Right cardiac atrium (tissue), 5 donors: Measurements from ENCODE around the gene TMEM82. TPM values are rescaled to one million over a fixed set of nuclear protein-coding genes. Genes with fewer than 3 reads are reported as not detected.

ENCODE experiments used
- ATAC-seq, 2 donors: fragments of 200-7000 bp; cut with Tn5 transposase; one replicate each; pipeline versions ENCODE4 v1.8.0 to v1.9.1; 2020; ENCODE audit warnings: moderate library complexity in 2 of 2, mild to moderate bottlenecking in 1 of 2
- DNase-seq, 3 donors: peaks; one replicate each; pipeline ENCODE4 v3.0.0-alpha.2; 2020
- H3K27ac ChIP-seq: one replicate; pipeline ENCODE4 v1.5.1; 2013; ENCODE audit warnings: mild to moderate bottlenecking, low read length, control low read depth, moderate library complexity
- H3K27me3 ChIP-seq: one replicate; pipeline ENCODE4 v1.6.1; 2013; ENCODE audit not compliant: control insufficient read depth, insufficient read depth
- H3K4me1 ChIP-seq: one replicate; pipeline ENCODE4 v1.6.1; 2013; ENCODE audit warnings: low read length; ENCODE audit not compliant: control insufficient read depth, insufficient read depth
- H3K4me3 ChIP-seq: one replicate; pipeline ENCODE4 v1.5.1; 2013; ENCODE audit warnings: low read length, control low read depth
- H3K9me3 ChIP-seq: one replicate; pipeline ENCODE4 v1.6.1; 2013; ENCODE audit warnings: low read length; ENCODE audit not compliant: control insufficient read depth
- WGBS: extraction: QIAGEN DNeasy Blood & Tissue Kit; methylation state at CpG from one replicate; pipeline ENCODE4 v1.1.7; 2013; 5-methylcytosine and 5-hydroxymethylcytosine counted together
- intact Hi-C, 4 donors: fragments of 100-400 bp; cut with DNase I; formaldehyde crosslinking; loops; one replicate each; pipeline versions ENCODE4 v1.11.0 to v1.14.0; 2022 to 2023
- polyA plus RNA-seq: library from polyadenylated mRNA; stranded (reverse); fragments of 200-250 nt; gene quantifications from one replicate; pipeline ENCODE4 v1.2.3, GENCODE V29; 2013
- total RNA-seq, 4 donors: library from RNA; stranded (reverse); fragmentation: NEBNext Ultra II Directional; extraction: Animal tissue kit (Norgen Biotek cat#: 25700); gene quantifications; one replicate each; pipeline ENCODE4 v1.2.1, GENCODE V29; 2021
- donor health status: healthy with polysubstance abuse.
- donor health status: DM: no; HTN: yes; CAD: no.
- donor health status: DM: no; HTN: no; CAD: no.
- donor health status: DM: no; HTN: yes; CAD: no; lungs with severe emphysema.
- donor health status: DM: yes; HTN: yes; CAD: no.

Gene TMEM82
- total and polyA plus RNA-seq, 5 donors = not detected

DNA sequence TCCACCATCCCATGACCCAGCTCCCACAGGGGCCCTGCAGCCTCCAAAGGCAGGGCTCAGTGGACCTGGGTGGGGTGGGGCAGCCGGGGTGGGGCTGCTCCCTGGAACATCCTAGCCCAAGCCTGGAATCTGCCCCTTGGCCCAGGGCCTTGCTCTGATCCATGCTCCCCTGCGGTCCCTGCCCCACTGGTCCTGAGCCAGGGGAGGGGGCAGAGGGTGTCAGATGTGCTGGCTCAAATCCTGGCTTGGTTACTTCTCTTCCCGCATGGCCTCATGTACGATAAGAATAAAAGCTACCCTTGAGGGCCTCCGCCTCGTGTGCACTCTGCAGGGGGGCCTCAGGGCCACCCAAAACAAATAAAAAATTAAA is 5.4 kb upstream of the TMEM82 start:
- intact Hi-C loops = loop anchor here in 1 of 4 donors (10.0 kb wide), 1 partner anchor 132 kb away; no protein-coding TSS in a partner anchor
- no peak overlapping the region for H3K27ac ChIP-seq
- ATAC-seq = peak in 1 of 2 donors; percentile 4

DNA sequence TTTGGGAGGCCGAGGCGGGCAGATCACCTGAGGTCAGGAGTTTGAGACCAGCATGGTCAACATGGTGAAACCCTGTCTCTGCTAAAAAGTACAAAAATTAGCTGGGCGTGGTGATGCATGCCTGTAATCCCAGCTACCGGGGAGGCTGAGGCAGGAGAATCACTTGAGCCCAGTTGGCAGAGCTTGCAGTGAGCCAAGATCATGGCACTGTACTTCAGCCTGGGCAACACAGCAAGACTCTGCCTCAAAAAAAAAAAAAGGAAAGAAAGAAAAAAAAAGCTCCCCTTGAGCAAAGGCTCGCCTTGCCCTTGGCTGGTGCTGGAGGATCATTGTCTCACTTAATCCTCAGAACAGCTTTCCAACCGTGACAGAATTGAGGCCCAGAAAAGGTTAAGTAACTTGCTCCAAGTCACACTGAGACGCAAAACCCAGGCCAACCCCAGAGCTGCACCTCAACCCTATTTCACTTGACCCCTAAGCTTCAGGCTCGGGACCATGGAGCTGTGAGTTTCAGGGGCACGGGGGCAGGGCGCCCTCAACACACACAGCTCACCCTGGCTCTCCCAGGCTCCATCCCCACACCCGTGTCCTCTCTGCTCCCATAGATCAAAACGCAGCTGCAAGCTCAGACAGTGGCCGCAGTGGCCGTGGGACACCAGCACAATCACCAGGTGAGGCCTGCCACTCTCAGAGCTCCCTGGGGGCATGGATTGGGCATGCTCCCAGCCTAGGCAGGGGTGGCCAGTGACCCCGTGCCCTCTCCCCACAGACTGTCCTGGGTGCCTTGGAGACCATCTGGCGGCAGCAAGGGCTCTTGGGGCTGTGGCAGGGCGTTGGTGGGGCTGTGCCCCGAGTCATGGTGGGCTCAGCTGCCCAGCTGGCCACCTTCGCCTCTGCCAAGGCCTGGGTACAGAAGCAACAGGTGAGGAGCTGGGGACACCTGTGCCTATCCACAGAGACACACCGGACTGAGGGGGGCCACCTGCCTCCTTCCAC is 4.7 kb upstream of the TMEM82 start:
- intact Hi-C loops = loop anchor here in 1 of 4 donors (10.0 kb wide), 1 partner anchor 133 kb away; no protein-coding TSS in a partner anchor
- no peak overlapping the region for H3K4me3 ChIP-seq
- ATAC-seq (no peak), DNase-seq (peak in 1 of 3 donors; percentile 54)
- H3K27me3 ChIP-seq = no peaks in the 10 kb centered on the region
- H3K4me1 ChIP-seq = peaks cover 4% of the 10 kb centered on the region
- WGBS = 84% methylated on average over 20 of the region's 20 CpGs
- H3K9me3 ChIP-seq = no peaks in the 10 kb centered on the region
- no peak overlapping the region for H3K27ac ChIP-seq

More for the DNA sequence above, 5.4 kb upstream of the TMEM82 start:
- Histone ChIP-seq H3K4me3 (no peak overlapping the region), H3K4me1 (peaks cover 4% of the 10 kb centered on the region), H3K9me3 (no peaks in the 10 kb centered on the region), H3K27me3 (no peaks in the 10 kb centered on the region)
- peak in 1 of 3 donors; percentile 63 for DNase-seq
- 41% methylated on average over 6 of the region's 6 CpGs for whole genome bisulfite sequencing

DNA sequence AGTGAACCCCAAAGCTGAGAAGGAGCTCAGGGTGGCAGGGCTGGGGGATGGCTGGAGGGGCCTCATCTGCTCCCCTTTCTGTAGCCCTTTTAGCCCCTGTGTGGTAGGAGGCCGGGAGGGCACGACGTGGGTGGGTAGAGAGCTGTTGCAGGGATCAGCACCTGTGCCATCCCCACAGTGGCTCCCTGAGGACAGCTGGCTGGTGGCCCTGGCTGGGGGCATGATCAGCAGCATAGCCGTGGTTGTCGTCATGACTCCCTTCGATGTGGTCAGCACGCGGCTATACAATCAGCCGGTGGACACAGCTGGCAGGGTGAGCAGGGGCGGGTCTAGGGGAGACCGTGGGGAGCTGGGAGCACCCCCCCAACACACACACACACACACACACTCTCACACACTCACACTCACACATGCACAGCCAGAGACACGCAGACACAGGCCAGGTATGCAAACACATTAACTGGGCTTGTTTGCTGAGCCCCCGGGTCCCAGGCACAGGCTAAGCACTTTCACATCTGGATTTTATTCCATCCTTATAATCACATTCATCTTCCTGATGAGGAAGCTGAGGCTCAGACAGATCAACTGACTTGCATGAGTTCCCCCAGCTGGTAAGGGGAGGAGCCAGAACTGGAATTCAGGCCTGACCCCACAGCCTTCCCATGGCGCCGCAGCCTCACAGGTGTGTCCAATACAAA is 3.7 kb upstream of the TMEM82 start:
- no peak for ATAC-seq

DNA sequence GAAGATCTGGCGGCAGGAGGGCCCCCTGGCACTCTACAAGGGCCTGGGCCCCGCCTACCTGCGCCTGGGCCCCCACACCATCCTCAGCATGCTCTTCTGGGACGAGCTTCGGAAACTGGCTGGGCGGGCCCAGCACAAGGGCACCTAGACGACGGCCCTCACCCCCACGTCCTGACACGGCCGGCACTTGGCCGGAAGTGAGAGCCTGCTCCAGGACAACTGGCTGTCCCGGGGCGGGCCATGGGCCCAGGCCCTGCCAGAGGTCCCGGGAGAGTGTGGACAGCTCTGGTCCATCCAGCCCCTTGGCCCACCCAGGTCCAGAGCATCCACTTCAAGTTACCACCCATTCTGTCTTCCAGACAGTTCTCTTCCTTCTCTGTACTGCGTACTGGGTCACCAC is 3.0 kb upstream of the TMEM82 start:
- DNase-seq (no peak), ATAC-seq (no peak)
- Histone ChIP-seq H3K27me3 (no peaks in the 10 kb centered on the region), H3K4me3 (no peak overlapping the region), H3K27ac (no peak overlapping the region), H3K9me3 (no peaks in the 10 kb centered on the region), H3K4me1 (peaks cover 4% of the 10 kb centered on the region)
- intact Hi-C loops = loop anchor here in 1 of 4 donors (10.0 kb wide), 1 partner anchor 134 kb away; no protein-coding TSS in a partner anchor
- 75% methylated on average over 16 of the region's 16 CpGs for WGBS

More for the DNA sequence above, 3.7 kb upstream of the TMEM82 start:
- no peak overlapping the region for H3K27ac ChIP-seq
- H3K4me3 ChIP-seq = no peak overlapping the region
- 88% methylated on average over 15 of the region's 15 CpGs for WGBS
- peaks cover 4% of the 10 kb centered on the region for H3K4me1 ChIP-seq
- H3K9me3 ChIP-seq = no peaks in the 10 kb centered on the region
- no peaks in the 10 kb centered on the region for H3K27me3 ChIP-seq
- peak in 1 of 3 donors; percentile 60 for DNase-seq
- intact Hi-C loops = loop anchor here in 1 of 4 donors (10.0 kb wide), 1 partner anchor 134 kb away; no protein-coding TSS in a partner anchor

DNA sequence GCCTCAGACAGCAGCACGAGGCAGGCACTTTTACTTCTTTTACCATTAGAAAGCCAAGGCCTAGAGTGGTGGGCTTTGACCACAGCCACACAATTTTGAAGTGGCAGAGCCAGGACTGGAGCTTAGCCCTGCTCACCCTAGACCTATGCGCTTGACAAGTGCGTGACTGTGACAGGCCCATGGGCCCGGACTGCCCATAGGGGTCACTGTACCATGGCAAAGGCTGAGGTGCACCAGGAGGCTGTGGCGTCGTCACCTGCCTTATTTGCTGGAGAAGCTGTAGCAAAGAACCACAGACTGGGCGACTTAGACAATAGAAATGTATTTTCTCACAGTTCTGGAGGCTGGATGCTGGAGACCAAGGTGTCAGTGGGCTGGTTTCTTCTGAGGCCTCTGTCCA is 2.6 kb upstream of the TMEM82 start:
- ATAC-seq (no peak), DNase-seq (no peak)
- 87% methylated on average over 7 of the region's 7 CpGs for WGBS
- no peak overlapping the region for H3K27ac ChIP-seq
- no peak overlapping the region for H3K4me3 ChIP-seq
- intact Hi-C loops = loop anchor here (5.0 to 10.0 kb wide), 3 partner anchors 135 to 145 kb away; no protein-coding TSS in a partner anchor
- no peaks in the 10 kb centered on the region for H3K9me3 ChIP-seq
- H3K4me1 ChIP-seq = peaks cover 4% of the 10 kb centered on the region
- H3K27me3 ChIP-seq = no peaks in the 10 kb centered on the region

DNA sequence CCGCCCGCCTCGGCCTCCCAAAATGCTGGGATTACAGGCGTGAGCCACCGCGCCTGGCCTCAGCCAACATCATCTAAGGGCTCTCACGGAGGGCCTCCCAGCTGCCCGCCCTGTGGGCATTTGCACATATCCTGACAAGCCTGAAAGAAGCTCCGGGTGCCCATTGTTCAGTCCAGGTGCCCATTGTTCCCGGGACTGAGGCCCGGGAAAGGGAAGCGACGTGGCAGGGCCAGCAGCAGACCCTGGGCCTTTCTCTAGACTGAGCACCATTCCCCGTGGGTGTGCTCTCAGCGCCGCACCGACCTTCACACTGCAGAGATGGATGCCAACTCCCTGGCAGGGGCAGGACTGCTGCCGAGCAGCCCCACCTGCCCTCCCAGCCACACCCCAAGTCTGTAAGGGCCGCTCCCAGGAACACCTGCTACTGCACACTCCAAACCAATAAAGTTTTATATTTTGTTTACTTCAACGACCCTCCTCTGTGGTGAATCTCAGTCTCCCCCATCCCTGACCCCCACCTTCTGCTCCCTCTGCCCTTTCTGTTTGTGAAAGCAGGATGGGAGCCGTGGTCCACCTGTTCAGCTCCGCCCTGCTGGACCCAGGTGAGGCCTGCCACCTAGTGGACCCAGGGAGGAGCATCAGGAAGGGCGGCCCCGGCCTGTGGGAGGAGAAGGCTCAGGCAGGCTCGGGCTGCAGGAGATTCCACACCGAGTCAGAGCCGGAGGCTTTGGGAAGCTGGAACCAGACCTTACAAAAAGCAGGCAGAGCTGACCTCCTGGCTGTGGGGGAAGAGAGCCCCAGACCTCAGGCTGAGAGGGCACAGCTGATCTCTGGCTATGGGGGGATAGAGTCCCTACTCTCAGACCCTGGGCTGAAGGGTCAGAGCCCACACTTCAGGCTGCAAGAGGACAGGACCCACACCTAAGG is 1.1 kb upstream of the TMEM82 start:
- intact Hi-C loops = loop anchor here in 3 of 4 donors (5.0 to 10.0 kb wide), 2 partner anchors 144 to 146 kb away; no protein-coding TSS in a partner anchor
- Histone ChIP-seq H3K4me1 (no peaks in the 10 kb centered on the region), H3K27ac (no peak overlapping the region), H3K4me3 (no peak overlapping the region), H3K9me3 (no peaks in the 10 kb centered on the region), H3K27me3 (no peaks in the 10 kb centered on the region)
- ATAC-seq (peak; percentile 72), DNase-seq (peak; percentile 72 to 89 (median 89))
- WGBS = 59% methylated on average over 27 of the region's 27 CpGs

DNA sequence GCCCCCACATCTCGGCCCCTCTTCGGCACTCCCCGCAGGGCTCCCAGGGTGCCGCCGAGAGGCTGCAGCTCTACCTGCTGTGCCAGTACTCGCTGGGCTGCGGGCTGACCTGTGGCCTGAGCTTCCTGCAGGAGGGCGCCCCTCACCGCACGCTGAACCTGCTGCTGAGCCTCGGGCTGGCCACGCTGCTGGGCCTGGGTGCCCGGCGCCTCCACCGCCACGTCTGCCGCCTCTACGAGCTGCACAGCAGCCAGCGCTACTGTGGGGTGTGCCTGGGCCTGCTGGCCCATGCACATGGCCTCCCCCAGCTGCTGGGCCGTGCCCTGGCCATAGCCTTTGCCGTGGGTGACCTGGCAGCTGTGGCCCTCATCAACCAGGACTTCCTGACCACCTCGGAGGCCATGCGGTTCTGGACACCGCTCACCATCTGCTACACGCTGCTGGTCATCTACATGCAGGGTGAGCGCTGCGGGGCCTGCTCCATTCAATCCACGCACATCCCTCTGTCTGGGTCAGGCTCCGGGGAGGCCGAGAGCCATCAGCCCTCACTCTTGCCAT is 1.9 kb downstream of the TMEM82 start:
- intact Hi-C loops = loop anchor here in 3 of 4 donors (5.0 to 10.0 kb wide), 2 partner anchors 147 to 149 kb away; no protein-coding TSS in a partner anchor

DNA sequence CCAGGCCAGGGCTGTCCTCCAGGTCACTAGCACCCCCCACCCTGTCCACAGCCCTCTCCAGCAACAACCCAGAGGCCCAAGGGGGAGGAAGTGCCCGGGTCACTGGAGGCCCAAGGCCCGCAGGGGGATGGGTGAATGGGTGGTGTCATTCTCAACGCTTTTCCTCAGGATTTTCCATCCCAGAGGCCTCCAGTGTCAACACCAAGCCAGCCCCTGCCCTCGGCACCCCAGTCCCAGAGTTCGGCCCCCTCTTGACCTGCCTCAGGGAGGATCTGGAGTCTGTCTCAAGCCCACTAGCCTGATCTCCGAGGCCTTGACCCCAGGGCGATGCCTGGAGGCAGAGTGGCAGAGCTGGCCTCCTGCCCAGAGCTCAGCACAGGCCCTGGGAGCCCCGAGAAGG is 5.1 kb downstream of the TMEM82 start:
- peaks cover 3% of the 10 kb centered on the region for H3K4me1 ChIP-seq
- H3K27me3 ChIP-seq = no peaks in the 10 kb centered on the region
- no peak overlapping the region for H3K27ac ChIP-seq
- ATAC-seq = peak; percentile 6 to 13
- 42% methylated on average over 8 of the region's 8 CpGs for WGBS
- H3K9me3 ChIP-seq = no peaks in the 10 kb centered on the region
- intact Hi-C loops = loop anchor here in 1 of 4 donors (10.0 kb wide), 1 partner anchor 153 kb away; no protein-coding TSS in a partner anchor
- H3K4me3 ChIP-seq = no peak overlapping the region
- DNase-seq = no peak

More for the DNA sequence above, 1.9 kb downstream of the TMEM82 start:
- ATAC-seq = no peak
- no peaks in the 10 kb centered on the region for H3K9me3 ChIP-seq
- H3K27me3 ChIP-seq = no peaks in the 10 kb centered on the region
- no peak overlapping the region for H3K27ac ChIP-seq
- peak in 1 of 3 donors; percentile 39 for DNase-seq
- no peak overlapping the region for H3K4me3 ChIP-seq
- H3K4me1 ChIP-seq = no peaks in the 10 kb centered on the region
- 84% methylated on average over 30 of the region's 30 CpGs for WGBS

DNA sequence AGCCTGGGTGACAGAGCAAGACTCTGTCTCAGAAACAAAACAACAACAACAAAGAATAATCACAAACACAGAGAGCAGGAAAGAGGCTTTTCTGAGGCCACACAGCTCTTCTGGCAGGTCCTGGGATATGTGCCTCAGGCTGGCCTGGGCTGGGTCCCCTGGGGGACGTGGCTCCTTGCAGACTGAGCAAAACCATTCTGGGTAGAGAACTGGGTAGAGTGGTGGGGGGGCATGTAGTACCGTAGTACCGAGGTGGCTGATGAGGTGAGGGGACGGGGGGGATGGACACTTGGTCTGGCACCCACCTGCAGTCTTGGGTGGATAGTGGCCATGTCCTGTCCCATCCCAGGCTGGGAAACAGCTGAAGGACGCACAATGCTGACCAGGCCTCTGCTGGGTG is 6.0 kb downstream of the TMEM82 start:
- Histone ChIP-seq H3K4me3 (no peak overlapping the region), H3K9me3 (no peaks in the 10 kb centered on the region), H3K27me3 (no peaks in the 10 kb centered on the region), H3K27ac (no peak overlapping the region), H3K4me1 (peaks cover 3% of the 10 kb centered on the region)
- ATAC-seq (peak in 1 of 2 donors; percentile 8), DNase-seq (no peak)
- WGBS = 89% methylated on average over 5 of the region's 5 CpGs
- intact Hi-C loops = loop anchor here in 1 of 4 donors (10.0 kb wide), 1 partner anchor 153 kb away; no protein-coding TSS in a partner anchor
